Fibroblast of lung (primary cell): ENCODE results near the gene STYX.

ENCODE experiments used
- EZH2 ChIP-seq: IDR thresholded peaks from 2 replicates; pipeline ENCODE4 v1.5.1; 2012; ENCODE audit warnings: low read length, control low read depth, mild to moderate bottlenecking; ENCODE audit errors: missing control alignments
- TF ChIP-seq, protein P1 (sequence below), 2 donors: IDR thresholded peaks in 1 of 2; conservative IDR thresholded peaks in 1 of 2; 1 replicate in 1 of 2; 2 replicates in 1 of 2; pipeline ENCODE4 v1.5.1; 2011 to 2012; ENCODE audit warnings: low read length in 2 of 2, control low read depth in 1 of 2, inconsistent platforms in 1 of 2, low read depth in 1 of 2, mild to moderate bottlenecking in 1 of 2

- TF ChIP-seq, protein P1, sequence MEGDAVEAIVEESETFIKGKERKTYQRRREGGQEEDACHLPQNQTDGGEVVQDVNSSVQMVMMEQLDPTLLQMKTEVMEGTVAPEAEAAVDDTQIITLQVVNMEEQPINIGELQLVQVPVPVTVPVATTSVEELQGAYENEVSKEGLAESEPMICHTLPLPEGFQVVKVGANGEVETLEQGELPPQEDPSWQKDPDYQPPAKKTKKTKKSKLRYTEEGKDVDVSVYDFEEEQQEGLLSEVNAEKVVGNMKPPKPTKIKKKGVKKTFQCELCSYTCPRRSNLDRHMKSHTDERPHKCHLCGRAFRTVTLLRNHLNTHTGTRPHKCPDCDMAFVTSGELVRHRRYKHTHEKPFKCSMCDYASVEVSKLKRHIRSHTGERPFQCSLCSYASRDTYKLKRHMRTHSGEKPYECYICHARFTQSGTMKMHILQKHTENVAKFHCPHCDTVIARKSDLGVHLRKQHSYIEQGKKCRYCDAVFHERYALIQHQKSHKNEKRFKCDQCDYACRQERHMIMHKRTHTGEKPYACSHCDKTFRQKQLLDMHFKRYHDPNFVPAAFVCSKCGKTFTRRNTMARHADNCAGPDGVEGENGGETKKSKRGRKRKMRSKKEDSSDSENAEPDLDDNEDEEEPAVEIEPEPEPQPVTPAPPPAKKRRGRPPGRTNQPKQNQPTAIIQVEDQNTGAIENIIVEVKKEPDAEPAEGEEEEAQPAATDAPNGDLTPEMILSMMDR (conservative IDR thresholded peaks at IDR 0.05 in 1 of 2, IDR thresholded peaks at IDR 0.05 in 1 of 2; ENCODE audit: low read depth in 1 of 2, low read length in 2 of 2) = no peak
- no peak for TF ChIP-seq EZH2
Observed at GRCh38 chr14:52733824-52734223, 3.9 kb downstream of the STYX start.
